AG04449 (cell line): ENCODE results near the gene GRK3.
"Not testable (repeated sequence)": the region's sequence is repeated elsewhere in the genome, so short reads cannot be mapped to it uniquely, and the experiment has no call there.

ENCODE experiments used
- CTCF ChIA-PET: fragments of 350-600 bp; formaldehyde crosslinking; extraction: SDS; loops from one replicate; lab custom pipeline; 2021; ENCODE audit warnings: antibody characterized with exemption; lab: Yijun Ruan, JAX
- POLR2A ChIA-PET: fragments of 400-600, 350-600 bp; formaldehyde crosslinking; extraction: SDS; loops from one replicate; lab custom pipeline; 2020; ENCODE audit warnings: antibody characterized with exemption, inconsistent platforms; lab: Yijun Ruan, JAX
- DNase-seq: peaks from one replicate; pipeline ENCODE4 v3.0.0-alpha.2; 2010; ENCODE audit warnings: low read depth, low spot score
- H3K4me3 ChIP-seq: 2 replicates; pipeline ENCODE4 v1.5.1; 2011; ENCODE audit warnings: low read depth, mild to moderate bottlenecking, control low read depth, low read length
- CTCF ChIP-seq: IDR thresholded peaks from one replicate; pipeline ENCODE4 v1.5.1; 2011; ENCODE audit warnings: mild to moderate bottlenecking, moderate library complexity, low read length, control low read depth, inconsistent platforms; ENCODE audit not compliant: insufficient read depth; ENCODE audit errors: missing control alignments

The GRK3 gene

GRCh38 chr22:25706197-25706596 is 141.7 kb downstream of the GRK3 start:
- CTCF ChIA-PET = interaction anchor here (1.4 kb wide), 1 partner anchor 244 kb away, joined by 4 read pairs; no protein-coding TSS in a partner anchor

GRCh38 chr22:25708430-25708829 is 144.0 kb downstream of the GRK3 start:
- DNase-seq, CTCF ChIA-PET, H3K4me3 ChIP-seq: not testable (repeated sequence)
- POLR2A ChIA-PET = interaction anchor here (0.7 kb wide), 1 partner anchor 249 kb away, joined by 3 read pairs; no protein-coding TSS in a partner anchor

More at GRCh38 chr22:25706197-25706596, 141.7 kb downstream of the GRK3 start:
- H3K4me3 ChIP-seq = no peak overlapping the region
- DNase-seq = no peak
- POLR2A ChIA-PET = no interaction called here
- TF ChIP-seq CTCF = no peak

GRCh38 chr22:25709758-25710157 is 145.3 kb downstream of the GRK3 start:
- CTCF ChIA-PET = interaction anchor here (1.0 to 1.3 kb wide), 2 partner anchors 9 to 63 kb away, joined by 3 to 4 read pairs; no protein-coding TSS in a partner anchor
- POLR2A ChIA-PET = no interaction called here

GRCh38 chr22:25710501-25710900 is 146.0 kb downstream of the GRK3 start:
- no peak for DNase-seq
- CTCF ChIA-PET = interaction anchor here (1.0 to 1.3 kb wide), 2 partner anchors 10 to 62 kb away, joined by 3 to 4 read pairs; no protein-coding TSS in a partner anchor
- H3K4me3 ChIP-seq = no peak overlapping the region
- POLR2A ChIA-PET = interaction anchor here (0.6 kb wide), 1 partner anchor 40 kb away, joined by 3 read pairs; no protein-coding TSS in a partner anchor
- TF ChIP-seq CTCF = no peak

More at GRCh38 chr22:25709758-25710157, 145.3 kb downstream of the GRK3 start:
- H3K4me3 ChIP-seq = no peak overlapping the region
- DNase-seq = no peak
- TF ChIP-seq CTCF = no peak

GRCh38 chr22:25711491-25711890 is 147.0 kb downstream of the GRK3 start:
- ChIA-PET POLR2A (no interaction called here), CTCF (interaction anchor here (1.4 kb wide), 1 partner anchor 67 kb away, joined by 4 read pairs; no protein-coding TSS in a partner anchor)
- no peak overlapping the region for H3K4me3 ChIP-seq
- DNase-seq = no peak
- no peak for TF ChIP-seq CTCF

- ChIA-PET CTCF (interaction anchor here (1.4 kb wide), 1 partner anchor 27 kb away, joined by 3 read pairs; no protein-coding TSS in a partner anchor), POLR2A (no interaction called here)
- no peak for TF ChIP-seq CTCF
- no peak for DNase-seq
- H3K4me3 ChIP-seq = no peak overlapping the region
Observed at GRCh38 chr22:25712661-25713400, 148.4 kb downstream of the GRK3 start.
